ENCODE results near the gene BTNL2.
"Not testable (repeated sequence)": the region's sequence is repeated elsewhere in the genome, so short reads cannot be mapped to it uniquely, and the experiment has no call there.

The BTNL2 gene

DNA sequence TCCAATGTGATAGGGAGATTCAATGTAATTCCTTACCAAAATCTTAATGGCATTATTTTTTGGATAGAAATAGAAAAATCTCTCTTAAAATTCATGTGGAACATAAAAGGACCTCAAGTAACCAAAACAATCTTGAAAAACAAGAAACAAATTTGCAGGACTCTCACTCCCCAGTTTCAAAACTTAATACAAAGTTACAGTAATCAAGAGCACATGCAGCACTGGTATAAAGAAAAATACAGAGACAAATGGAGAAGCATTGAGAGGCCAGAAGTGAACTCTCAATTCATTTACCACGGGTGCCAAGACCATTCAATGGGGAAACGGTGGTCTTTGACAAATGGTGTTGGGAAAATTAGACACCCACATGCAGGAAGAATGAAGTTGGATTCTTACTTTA is 27.4 kb downstream of the BTNL2 start:
- no peak for DNase-seq (ENCODE audit: low read depth, low spot score)
- no peak overlapping the region for H3K4me3 ChIP-seq (ENCODE audit: low read length)

- no peak for DNase-seq (ENCODE audit: low read depth, low spot score)
- H3K4me3 ChIP-seq (ENCODE audit: low read length): no peak overlapping the region
These were observed 31.0 kb downstream of the BTNL2 start for GRCh38 chr6:32375739-32376529.

DNA sequence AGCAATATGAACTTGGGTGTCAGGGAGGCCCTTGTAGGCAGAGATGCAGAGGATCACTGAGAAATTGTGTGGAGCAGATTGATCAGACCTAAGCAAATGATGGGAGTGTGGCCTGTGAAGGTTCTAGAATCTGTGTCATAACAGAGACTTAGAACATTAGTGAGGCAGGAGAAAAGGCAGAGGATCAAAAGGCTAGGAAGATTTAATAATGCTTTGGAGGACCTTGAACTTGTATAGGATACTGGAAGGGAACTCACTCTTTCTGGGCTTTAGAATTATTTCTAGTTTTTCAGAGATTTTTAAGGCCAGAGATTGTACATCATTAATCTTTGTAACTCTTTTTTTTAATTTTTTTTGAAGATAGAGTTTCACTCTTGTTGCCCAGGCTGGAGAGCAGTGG is 35.2 kb downstream of the BTNL2 start, which contains the start of gene TSBP1:
TSS of gene TSBP1 (minus strand) at position 101 of the 400 bp plus-strand sequence. CDS start 197 bp downstream, outside the sequence.
- H3K4me3 ChIP-seq (ENCODE audit: low read length): no peak within 1 kb of the TSS

GRCh38 chr6:32371229-32371628 is 35.8 kb downstream of the BTNL2 start:
- DNase-seq (ENCODE audit: low read depth, low spot score): no peak
- no peak overlapping the region for H3K4me3 ChIP-seq (ENCODE audit: low read length)

More for the DNA sequence above, 35.2 kb downstream of the BTNL2 start, which contains the start of gene TSBP1:
- DNase-seq (ENCODE audit: low read depth, low spot score): no peak

GRCh38 chr6:32370505-32370904 is 36.5 kb downstream of the BTNL2 start:
- no peak overlapping the region for H3K4me3 ChIP-seq (ENCODE audit: low read length)
- DNase-seq (ENCODE audit: low read depth, low spot score): no peak

DNA sequence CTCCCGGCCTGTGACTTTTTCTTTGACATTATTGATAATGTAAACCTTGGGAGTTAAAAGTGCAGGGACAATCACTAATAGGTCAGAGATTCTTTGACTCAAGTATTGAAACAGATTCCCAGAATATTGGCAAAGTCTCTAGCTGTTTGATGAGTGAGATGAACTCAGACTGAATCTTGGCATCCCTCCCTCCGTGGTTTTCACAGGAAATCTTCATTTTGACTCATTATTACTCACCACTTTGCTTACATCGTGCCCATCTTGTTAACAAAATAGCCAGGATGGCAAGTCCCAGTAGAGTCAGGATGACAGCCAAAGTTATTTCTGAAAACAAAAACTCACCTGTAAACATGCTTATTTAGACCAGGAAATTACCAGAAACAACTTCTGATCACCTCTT is 37.3 kb downstream of the BTNL2 start:
- H3K4me3 ChIP-seq (ENCODE audit: low read length): no peak overlapping the region
- no peak for DNase-seq (ENCODE audit: low read depth, low spot score)

DNA sequence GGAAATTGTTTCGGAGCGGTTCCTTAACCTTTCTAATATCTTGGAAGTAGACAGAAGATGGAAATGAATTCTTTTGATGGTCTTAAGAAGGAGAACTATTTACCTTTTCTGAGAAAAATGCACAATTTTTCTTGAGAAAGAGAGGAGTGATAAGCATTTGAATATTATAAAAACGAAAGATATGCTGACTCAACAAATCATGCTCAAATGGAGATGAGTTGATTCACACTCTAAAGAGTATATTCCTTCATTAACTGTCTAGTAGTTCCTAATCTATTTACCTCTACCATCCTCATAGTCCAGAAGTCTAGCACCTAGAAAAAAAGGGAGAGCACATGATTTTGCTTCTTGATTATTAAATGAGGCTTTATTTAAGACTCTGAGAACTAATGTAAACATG is 39.3 kb downstream of the BTNL2 start:
- H3K4me3 ChIP-seq (ENCODE audit: low read length): no peak overlapping the region
- DNase-seq (ENCODE audit: low read depth, low spot score): no peak

- H3K4me3 ChIP-seq (ENCODE audit: low read length); DNase-seq (ENCODE audit: low read depth, low spot score): not testable (repeated sequence)
These were observed 47.8 kb downstream of the BTNL2 start for GRCh38 chr6:32359225-32359624.

DNA sequence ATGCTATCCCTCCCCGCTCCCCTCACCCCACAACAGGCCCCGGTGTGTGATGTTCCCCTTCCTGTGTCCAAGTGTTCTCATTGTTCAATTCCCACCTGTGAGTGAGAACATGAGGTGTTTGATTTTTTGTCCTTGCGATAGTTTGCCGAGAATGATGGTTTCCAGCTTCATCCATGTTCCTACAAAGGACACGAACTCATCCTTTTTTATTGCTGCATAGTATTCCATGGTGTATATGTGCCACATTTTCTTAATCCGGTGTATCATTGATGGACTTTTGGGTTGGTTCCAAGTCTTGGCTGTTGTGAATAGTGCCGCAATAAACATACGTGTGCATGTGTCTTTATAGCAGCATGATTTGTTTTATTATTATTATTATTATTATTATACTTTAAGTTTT is 48.4 kb downstream of the BTNL2 start:
- not testable (repeated sequence) for H3K4me3 ChIP-seq (ENCODE audit: low read length); DNase-seq (ENCODE audit: low read depth, low spot score)

- no peak overlapping the region for H3K4me3 ChIP-seq (ENCODE audit: low read length)
- DNase-seq (ENCODE audit: low read depth, low spot score): no peak
These were observed 52.0 kb downstream of the BTNL2 start for GRCh38 chr6:32355018-32355417.

DNA sequence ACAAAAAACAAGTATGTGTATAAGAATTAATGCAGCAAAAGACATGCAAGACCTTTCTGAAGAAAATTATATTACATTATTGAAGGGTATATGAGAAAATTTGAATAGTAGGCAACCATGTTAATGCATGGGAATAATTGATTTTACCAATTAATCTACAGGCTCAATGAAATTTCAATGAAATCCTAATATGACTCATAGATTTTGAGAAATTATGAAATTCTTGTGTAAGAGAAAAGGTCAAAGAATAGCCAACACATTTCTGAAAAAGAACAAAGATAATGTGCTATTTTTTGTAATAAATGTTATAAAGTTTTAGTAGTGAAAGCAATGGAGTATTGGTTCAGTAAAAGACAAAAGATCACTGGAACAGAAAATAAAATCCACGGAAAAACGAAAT is 53.6 kb downstream of the BTNL2 start:
- no peak overlapping the region for H3K4me3 ChIP-seq (ENCODE audit: low read length)
- DNase-seq (ENCODE audit: low read depth, low spot score): no peak

All from Jurkat, Clone E6-1 (cell line).